ENCODE measurements around the gene SIPA1. TPM values are rescaled to one million over a fixed set of nuclear protein-coding genes. Genes with fewer than 3 reads are reported as not detected.

Gene SIPA1
- total RNA-seq = 10 to 100 TPM; 11.8 to 39.7 (median 15.6) TPM
- polyA plus RNA-seq = 10 to 100 TPM; 32.6 to 85.9 TPM
- long read RNA-seq, donor 1, transcript SIPA1-209 (16 exons, 3,521 nt) = major isoform, 22 of 47 reads
- long read RNA-seq, donor 1, partial matches to known transcripts = 20 of 47 reads
- long read RNA-seq, donor 1, other reads (novel, unspliced or antisense) = 5 of 47 reads
- long read RNA-seq, donor 2, transcript SIPA1-209 (16 exons, 3,521 nt) = major isoform, 22 of 51 reads
- long read RNA-seq, donor 2, partial matches to known transcripts = 22 of 51 reads
- long read RNA-seq, donor 2, other reads (novel, unspliced or antisense) = 7 of 51 reads
- long read RNA-seq, donor 3, partial matches to known transcripts = 5 of 7 reads
- long read RNA-seq, donor 3, other reads (novel, unspliced or antisense) = 2 of 7 reads

- intact Hi-C loops (cut with DNase I) = loop anchor here in 3 of 10 donors (2.0 to 10.0 kb wide), 4 partner anchors 25 to 347 kb away; partner anchors contain the start of genes RELA (in 1 of the 3) and SNX32 (in 1 of the 3)
These were observed at the start of gene SIPA1 for GRCh38 chr11:65637794-65638419. Gene SIPA1, plus strand, starts transcription at chr11:65638101. Its CDS starts 2,821 bp downstream, at chr11:65640922.

GRCh38 chr11:65588199-65589054 lies 49.5 kb upstream of the SIPA1 start:
- Histone ChIP-seq H3K27me3 (no peaks in the 10 kb centered on the region), H3K36me3 (peaks cover 0 to 80% (median 22%) of the 10 kb centered on the region in 9 donors), H3K4me1 (peaks cover 26 to 70% (median 49%) of the 10 kb centered on the region in 9 donors), H3K4me3 (peak overlapping the region in 1 of 10 donors; percentile 12), H3K9me3 (no peaks in the 10 kb centered on the region), H3K27ac (peak overlapping the region; percentile 37 to 89 (median 80))
- DNase-seq (peak; percentile 61 to 63), ATAC-seq (peak; percentile 34 to 75 (median 64))
- WGBS, 2 donors = 49% methylated on average over 13 of the region's 13 CpGs
- peak; percentile 17 to 67 (median 51) for TF ChIP-seq CTCF (IDR thresholded peaks at IDR 0.05)
- intact Hi-C loops (cut with DNase I) = loop anchor here in 3 of 10 donors (5.0 to 10.0 kb wide), 2 partner anchors 46 to 54 kb away; no protein-coding TSS in a partner anchor

More at GRCh38 chr11:65637794-65638419, at the start of gene SIPA1:
- Histone ChIP-seq H3K9me3 (no peaks in the 10 kb centered on the region), H3K27me3 (no peaks in the 10 kb centered on the region), H3K4me1 (peaks cover 21 to 56% (median 50%) of the 10 kb centered on the region in 9 donors), H3K27ac (peak within 1 kb of the TSS; percentile 94 to 99 (median 96)), H3K36me3 (peaks cover 14 to 70% (median 32%) of the 10 kb centered on the region in 9 donors), H3K4me3 (peak within 1 kb of the TSS; percentile 74 to 90 (median 82))
- DNase-seq (peak; percentile 83 to 85), ATAC-seq (peak; percentile 79 to 87 (median 82))
- WGBS, 2 donors = 3 to 4% methylated on average over 46 of the region's 46 CpGs
- TF ChIP-seq CTCF (IDR thresholded peaks at IDR 0.05) = peak; percentile 13 to 68 (median 52)

GRCh38 chr11:65589444-65590239 lies 48.3 kb upstream of the SIPA1 start:
- H3K4me3 ChIP-seq = no peak overlapping the region
- 62 to 65% methylated on average over 9 of the region's 9 CpGs for WGBS, 2 donors
- ATAC-seq (peak in 1 of 8 donors; percentile 15), DNase-seq (no peak)
- peaks cover 0 to 75% (median 18%) of the 10 kb centered on the region in 9 donors for H3K36me3 ChIP-seq
- no peaks in the 10 kb centered on the region for H3K27me3 ChIP-seq
- H3K4me1 ChIP-seq = peaks cover 29 to 78% (median 55%) of the 10 kb centered on the region in 9 donors
- H3K9me3 ChIP-seq = no peaks in the 10 kb centered on the region
- peak overlapping the region in 7 of 10 donors; percentile 22 to 81 (median 68) for H3K27ac ChIP-seq
- TF ChIP-seq CTCF (IDR thresholded peaks at IDR 0.05) = no peak
- intact Hi-C loops (cut with DNase I) = loop anchor here in 5 of 10 donors (5.0 to 10.0 kb wide), 2 partner anchors 47 to 55 kb away; no protein-coding TSS in a partner anchor
